Measurements from ENCODE around the gene GRM8. TPM values are rescaled to one million over a fixed set of nuclear protein-coding genes. Genes with fewer than 3 reads are reported as not detected.

The GRM8 gene
- total RNA-seq, 1 donor from 2014 or later = 0.51 TPM

- H3K36me3 Mint-ChIP-seq (ENCODE audit: unreplicated experiment) = no peaks in the 10 kb centered on the region
- H3K9me3 Mint-ChIP-seq (ENCODE audit: unreplicated experiment) = no peaks in the 10 kb centered on the region
- H3K4me3 Mint-ChIP-seq (ENCODE audit: unreplicated experiment) = no peak overlapping the region
- no peak overlapping the region for H3K27ac Mint-ChIP-seq (ENCODE audit: unreplicated experiment)
- DNase-seq (ENCODE audit: extremely low spot score, unreplicated experiment) = no peak
- no peaks in the 10 kb centered on the region for H3K4me1 Mint-ChIP-seq (ENCODE audit: unreplicated experiment)
- TF ChIP-seq CTCF (IDR thresholded peaks at IDR 0.05) = no peak
- H3K27me3 Mint-ChIP-seq (ENCODE audit: unreplicated experiment) = peaks cover 12% of the 10 kb centered on the region
Observed at GRCh38 chr7:127233630-127234029, 19.1 kb downstream of the GRM8 start.

- DNase-seq (ENCODE audit: extremely low spot score, unreplicated experiment) = no peak
- TF ChIP-seq CTCF (IDR thresholded peaks at IDR 0.05) = no peak
Observed at GRCh38 chr7:127231415-127231814, 21.3 kb downstream of the GRM8 start.

GRCh38 chr7:127230192-127230925, 22.4 kb downstream of the GRM8 start:
- H3K4me1 Mint-ChIP-seq (ENCODE audit: unreplicated experiment) = no peaks in the 10 kb centered on the region
- H3K4me3 Mint-ChIP-seq (ENCODE audit: unreplicated experiment) = no peak overlapping the region
- H3K27ac Mint-ChIP-seq (ENCODE audit: unreplicated experiment) = no peak overlapping the region
- H3K27me3 Mint-ChIP-seq (ENCODE audit: unreplicated experiment) = peaks cover 21% of the 10 kb centered on the region
- no peaks in the 10 kb centered on the region for H3K9me3 Mint-ChIP-seq (ENCODE audit: unreplicated experiment)
- DNase-seq (ENCODE audit: extremely low spot score, unreplicated experiment) = no peak
- no peak for TF ChIP-seq CTCF (IDR thresholded peaks at IDR 0.05)
- H3K36me3 Mint-ChIP-seq (ENCODE audit: unreplicated experiment) = no peaks in the 10 kb centered on the region

More at GRCh38 chr7:127231415-127231814, 21.3 kb downstream of the GRM8 start:
- no peaks in the 10 kb centered on the region for H3K36me3 Mint-ChIP-seq (ENCODE audit: unreplicated experiment)
- H3K27ac Mint-ChIP-seq (ENCODE audit: unreplicated experiment) = no peak overlapping the region
- H3K4me3 Mint-ChIP-seq (ENCODE audit: unreplicated experiment) = no peak overlapping the region
- peaks cover 17% of the 10 kb centered on the region for H3K27me3 Mint-ChIP-seq (ENCODE audit: unreplicated experiment)
- no peaks in the 10 kb centered on the region for H3K4me1 Mint-ChIP-seq (ENCODE audit: unreplicated experiment)
- no peaks in the 10 kb centered on the region for H3K9me3 Mint-ChIP-seq (ENCODE audit: unreplicated experiment)

- no peaks in the 10 kb centered on the region for H3K9me3 Mint-ChIP-seq (ENCODE audit: unreplicated experiment)
- H3K27ac Mint-ChIP-seq (ENCODE audit: unreplicated experiment) = no peak overlapping the region
- DNase-seq (ENCODE audit: extremely low spot score, unreplicated experiment) = no peak
- H3K27me3 Mint-ChIP-seq (ENCODE audit: unreplicated experiment) = peaks cover 23% of the 10 kb centered on the region
- TF ChIP-seq CTCF (IDR thresholded peaks at IDR 0.05) = no peak
- H3K4me1 Mint-ChIP-seq (ENCODE audit: unreplicated experiment) = no peaks in the 10 kb centered on the region
- no peaks in the 10 kb centered on the region for H3K36me3 Mint-ChIP-seq (ENCODE audit: unreplicated experiment)
- H3K4me3 Mint-ChIP-seq (ENCODE audit: unreplicated experiment) = no peak overlapping the region
Observed at GRCh38 chr7:127226685-127227374, 25.9 kb downstream of the GRM8 start.

GRCh38 chr7:127221731-127222130, 31.0 kb downstream of the GRM8 start:
- no peaks in the 10 kb centered on the region for H3K4me1 Mint-ChIP-seq (ENCODE audit: unreplicated experiment)
- H3K9me3 Mint-ChIP-seq (ENCODE audit: unreplicated experiment) = no peaks in the 10 kb centered on the region
- H3K27ac Mint-ChIP-seq (ENCODE audit: unreplicated experiment) = no peak overlapping the region
- no peak overlapping the region for H3K4me3 Mint-ChIP-seq (ENCODE audit: unreplicated experiment)
- peaks cover 10% of the 10 kb centered on the region for H3K27me3 Mint-ChIP-seq (ENCODE audit: unreplicated experiment)
- TF ChIP-seq CTCF (IDR thresholded peaks at IDR 0.05) = no peak
- no peak for DNase-seq (ENCODE audit: extremely low spot score, unreplicated experiment)
- no peaks in the 10 kb centered on the region for H3K36me3 Mint-ChIP-seq (ENCODE audit: unreplicated experiment)
